MM.1S (cell line): Measurements from ENCODE around the gene PTPRO.

Experiments used
- DNase-seq: peaks from one replicate; pipeline ENCODE4 v3.0.0-alpha.2; 2015
- H2AFZ ChIP-seq: fragments of 300-600 bp; sonication (generic); 2 replicates; pipeline ENCODE4 v1.6.0; 2016; ENCODE audit warnings: antibody characterized with exemption, low read length
- H3F3A ChIP-seq: fragments of 300-600 bp; sonication (generic); 2 replicates; pipeline ENCODE4 v1.6.1; 2016; ENCODE audit warnings: mild to moderate bottlenecking, antibody characterized with exemption, low read length, moderate library complexity, mixed read lengths; ENCODE audit not compliant: insufficient read depth
- H3K27ac ChIP-seq: fragments of 300-600 bp; sonication (generic); 2 replicates; pipeline ENCODE4 v1.5.1; 2016; ENCODE audit warnings: mild to moderate bottlenecking, low read length
- H3K27me3 ChIP-seq: fragments of 300-600 bp; sonication (generic); replicated peaks from 2 replicates; pipeline ENCODE4 v1.6.0; 2016; ENCODE audit warnings: low read length; ENCODE audit not compliant: insufficient read depth
- H3K36me3 ChIP-seq: fragments of 300-600 bp; sonication (generic); replicated peaks from 2 replicates; pipeline ENCODE4 v1.6.1; 2016; ENCODE audit warnings: mild to moderate bottlenecking, low read length, mixed read lengths; ENCODE audit not compliant: insufficient read depth
- H3K4me1 ChIP-seq: fragments of 300-600 bp; sonication (generic); 2 replicates; pipeline ENCODE4 v1.6.1; 2016; ENCODE audit warnings: low read length, mixed read lengths
- H3K4me2 ChIP-seq: fragments of 300-600 bp; sonication (generic); 2 replicates; pipeline ENCODE4 v1.6.0; 2016; ENCODE audit warnings: low read depth, low read length
- H3K4me3 ChIP-seq: fragments of 300-600 bp; sonication (generic); 2 replicates; pipeline ENCODE4 v1.5.1; 2016; ENCODE audit warnings: low read length, mixed read lengths
- H3K79me2 ChIP-seq: fragments of 300-600 bp; sonication (generic); 2 replicates; pipeline ENCODE4 v1.6.1; 2016; ENCODE audit warnings: mixed run types, low read length, mixed read lengths
- H3K9ac ChIP-seq: fragments of 300-600 bp; sonication (generic); 2 replicates; pipeline ENCODE4 v1.6.1; 2016; ENCODE audit warnings: low read length, mixed read lengths
- H3K9me2 ChIP-seq: fragments of 300-600 bp; sonication (generic); replicated peaks from 2 replicates; pipeline ENCODE4 v1.6.1; 2016; ENCODE audit warnings: mild to moderate bottlenecking, low read length, mixed read lengths; ENCODE audit not compliant: insufficient read depth
- H3K9me3 ChIP-seq: fragments of 300-600 bp; sonication (generic); replicated peaks from 2 replicates; pipeline ENCODE4 v1.6.1; 2016; ENCODE audit warnings: mild to moderate bottlenecking, low read length, mixed read lengths; ENCODE audit not compliant: insufficient read depth
- H4K20me1 ChIP-seq: fragments of 300-600 bp; sonication (generic); 2 replicates; pipeline ENCODE4 v1.6.1; 2016; ENCODE audit warnings: mild to moderate bottlenecking, low read length, moderate library complexity, mixed read lengths; ENCODE audit not compliant: insufficient read depth
- EZH2 ChIP-seq: fragments of 300-600 bp; sonication (generic); optimal IDR thresholded peaks from 2 replicates; pipeline ENCODE3; 2017; ENCODE audit warnings: low read depth, mild to moderate bottlenecking, antibody characterized with exemption, low read length, mixed read lengths
- EZH2phosphoT487 ChIP-seq: fragments of 300-600 bp; sonication (generic); IDR thresholded peaks from 2 replicates; pipeline ENCODE4 v1.6.1; 2018; ENCODE audit warnings: antibody characterized with exemption, low read length
- TF ChIP-seq, protein P1 (sequence below): fragments of 300-600 bp; sonication (generic); IDR thresholded peaks from 2 replicates; pipeline ENCODE4 v1.5.1; 2016; ENCODE audit warnings: antibody characterized with exemption, low read length, mixed read lengths

Gene PTPRO

DNA sequence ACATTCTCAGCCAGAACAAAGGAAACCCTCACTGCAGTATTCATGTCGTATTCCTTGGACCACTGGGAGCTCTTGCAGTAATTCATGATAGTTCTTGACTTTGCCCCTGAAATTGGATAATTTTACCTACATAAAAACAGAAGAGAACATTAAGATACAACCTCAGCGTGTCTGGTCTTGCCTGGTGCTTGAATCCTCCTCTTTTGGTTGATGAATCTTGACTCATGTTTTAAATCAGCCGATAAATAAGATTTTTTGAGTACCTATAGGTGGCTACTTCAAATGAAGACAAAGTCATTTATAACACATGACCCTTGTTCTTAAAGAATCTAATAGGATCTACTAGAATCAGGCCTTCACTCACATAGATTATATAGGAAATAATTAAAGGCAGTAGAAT lies 221.0 kb downstream of the PTPRO start:
- no peak overlapping the region for H3K9ac ChIP-seq
- H3K27me3 ChIP-seq = no peaks in the 10 kb centered on the region
- TF ChIP-seq EZH2phosphoT487 = no peak
- no peak for TF ChIP-seq EZH2
- TF ChIP-seq, protein P1, sequence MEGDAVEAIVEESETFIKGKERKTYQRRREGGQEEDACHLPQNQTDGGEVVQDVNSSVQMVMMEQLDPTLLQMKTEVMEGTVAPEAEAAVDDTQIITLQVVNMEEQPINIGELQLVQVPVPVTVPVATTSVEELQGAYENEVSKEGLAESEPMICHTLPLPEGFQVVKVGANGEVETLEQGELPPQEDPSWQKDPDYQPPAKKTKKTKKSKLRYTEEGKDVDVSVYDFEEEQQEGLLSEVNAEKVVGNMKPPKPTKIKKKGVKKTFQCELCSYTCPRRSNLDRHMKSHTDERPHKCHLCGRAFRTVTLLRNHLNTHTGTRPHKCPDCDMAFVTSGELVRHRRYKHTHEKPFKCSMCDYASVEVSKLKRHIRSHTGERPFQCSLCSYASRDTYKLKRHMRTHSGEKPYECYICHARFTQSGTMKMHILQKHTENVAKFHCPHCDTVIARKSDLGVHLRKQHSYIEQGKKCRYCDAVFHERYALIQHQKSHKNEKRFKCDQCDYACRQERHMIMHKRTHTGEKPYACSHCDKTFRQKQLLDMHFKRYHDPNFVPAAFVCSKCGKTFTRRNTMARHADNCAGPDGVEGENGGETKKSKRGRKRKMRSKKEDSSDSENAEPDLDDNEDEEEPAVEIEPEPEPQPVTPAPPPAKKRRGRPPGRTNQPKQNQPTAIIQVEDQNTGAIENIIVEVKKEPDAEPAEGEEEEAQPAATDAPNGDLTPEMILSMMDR = no peak
- no peaks in the 10 kb centered on the region for H3K9me2 ChIP-seq
- H3K4me1 ChIP-seq = peaks cover 26% of the 10 kb centered on the region; the same call in 1 of the 2 replicates
- H4K20me1 ChIP-seq = no peaks in the 10 kb centered on the region
- H3K79me2 ChIP-seq = no peaks in the 10 kb centered on the region
- no peak overlapping the region for H2AFZ ChIP-seq
- no peaks in the 10 kb centered on the region for H3K9me3 ChIP-seq
- no peak overlapping the region for H3K27ac ChIP-seq
- H3K4me3 ChIP-seq = no peak overlapping the region
- H3K36me3 ChIP-seq = no peaks in the 10 kb centered on the region
- peaks cover 14% of the 10 kb centered on the region for H3F3A ChIP-seq
- DNase-seq = no peak
- no peak overlapping the region for H3K4me2 ChIP-seq

DNA sequence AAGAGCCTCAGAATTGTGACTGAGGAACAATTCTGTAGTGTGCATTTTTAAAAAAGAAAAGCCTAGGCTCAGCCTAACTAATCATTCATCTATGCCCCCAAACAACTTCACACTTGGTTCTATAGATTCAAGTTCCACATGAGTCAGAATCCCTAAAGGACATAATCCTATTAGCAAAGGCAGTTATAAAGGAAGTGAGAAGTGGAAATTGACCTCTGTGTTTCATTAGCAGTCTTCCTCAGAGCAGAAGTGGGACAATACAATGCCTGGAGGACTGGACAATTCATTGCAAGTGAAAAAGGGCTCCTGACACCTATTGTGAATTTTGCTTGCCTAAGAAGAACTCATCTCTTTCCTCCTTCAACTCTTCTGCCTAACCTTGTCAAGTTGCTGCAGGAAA lies 222.3 kb downstream of the PTPRO start:
- Histone ChIP-seq H4K20me1 (no peaks in the 10 kb centered on the region), H3K9ac (no peak overlapping the region), H2AFZ (no peak overlapping the region), H3K4me2 (no peak overlapping the region), H3K27ac (no peak overlapping the region), H3K27me3 (no peaks in the 10 kb centered on the region), H3K9me2 (no peaks in the 10 kb centered on the region), H3F3A (peaks cover 14% of the 10 kb centered on the region), H3K4me3 (no peak overlapping the region), H3K79me2 (no peaks in the 10 kb centered on the region), H3K36me3 (no peaks in the 10 kb centered on the region), H3K9me3 (no peaks in the 10 kb centered on the region), H3K4me1 (peaks cover 26% of the 10 kb centered on the region; the same call in 1 of the 2 replicates)
- DNase-seq = no peak
- TF ChIP-seq, protein P1 = no peak
- TF ChIP-seq EZH2 (no peak), EZH2phosphoT487 (no peak)

DNA sequence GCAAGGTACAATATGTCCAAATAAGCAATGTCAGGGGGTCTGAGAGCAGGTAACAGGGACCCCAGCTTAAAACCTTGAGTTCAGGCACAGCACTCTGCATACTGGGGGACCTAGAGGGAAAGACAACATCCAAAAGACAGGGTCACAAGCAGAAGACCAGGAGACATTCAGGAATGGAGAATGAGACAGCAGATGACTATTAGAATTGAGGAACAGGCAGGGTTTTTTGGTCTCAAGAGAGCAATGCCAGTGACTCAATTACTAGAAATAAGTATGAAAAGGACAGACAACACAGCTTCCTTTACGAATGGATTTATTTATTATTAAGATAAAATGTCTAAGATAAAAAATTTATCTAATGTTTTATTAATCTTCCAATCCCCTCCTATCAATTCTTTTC lies 223.0 kb downstream of the PTPRO start:
- Histone ChIP-seq H3K9me3 (no peaks in the 10 kb centered on the region), H3K4me3 (no peak overlapping the region), H4K20me1 (no peaks in the 10 kb centered on the region), H3F3A (peaks cover 14% of the 10 kb centered on the region), H3K4me1 (peaks cover 26% of the 10 kb centered on the region; the same call in 1 of the 2 replicates), H3K79me2 (no peaks in the 10 kb centered on the region), H3K9ac (no peak overlapping the region), H3K9me2 (no peaks in the 10 kb centered on the region), H3K36me3 (no peaks in the 10 kb centered on the region), H3K27ac (no peak overlapping the region), H3K4me2 (no peak overlapping the region), H3K27me3 (no peaks in the 10 kb centered on the region), H2AFZ (no peak overlapping the region)
- TF ChIP-seq EZH2phosphoT487 (no peak), EZH2 (no peak)
- TF ChIP-seq, protein P1 = no peak
- no peak for DNase-seq
